ENCODE data around the gene TSKU.
"Not testable (repeated sequence)": the region's sequence is repeated elsewhere in the genome, so short reads cannot be mapped to it uniquely, and the experiment has no call there.

Gene TSKU

GRCh38 chr11:76803023-76803422, 19.9 kb downstream of the TSKU start:
- no peak for DNase-seq

GRCh38 chr11:76803811-76804600, 20.9 kb downstream of the TSKU start:
- DNase-seq: peak; percentile 64 to 67

GRCh38 chr11:76805206-76805913, 22.2 kb downstream of the TSKU start:
- DNase-seq: peak; percentile 45 to 49

DNA sequence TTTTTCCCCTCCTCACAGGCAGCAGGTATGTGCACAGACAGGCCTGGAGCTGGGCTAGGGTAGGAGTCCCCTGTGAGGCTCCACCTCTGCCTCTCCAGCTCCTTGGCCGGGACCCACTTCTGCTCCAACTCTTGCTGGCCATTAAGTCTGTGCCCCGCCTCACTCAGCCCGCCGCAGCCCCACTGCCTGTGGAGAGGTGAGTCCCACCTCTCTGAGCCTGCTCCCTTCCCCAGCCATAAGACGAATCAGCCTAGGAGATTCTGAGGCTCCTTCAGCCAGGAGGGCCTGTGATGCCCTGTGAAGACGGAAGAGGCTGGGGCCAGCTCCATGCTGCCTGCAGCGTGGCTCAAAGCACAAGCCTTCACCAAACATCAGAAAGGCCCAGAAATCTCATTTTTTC, 23.0 kb downstream of the TSKU start:
- no peak for DNase-seq

GRCh38 chr11:76806608-76807205, 23.6 kb downstream of the TSKU start:
- no peak for DNase-seq

DNA sequence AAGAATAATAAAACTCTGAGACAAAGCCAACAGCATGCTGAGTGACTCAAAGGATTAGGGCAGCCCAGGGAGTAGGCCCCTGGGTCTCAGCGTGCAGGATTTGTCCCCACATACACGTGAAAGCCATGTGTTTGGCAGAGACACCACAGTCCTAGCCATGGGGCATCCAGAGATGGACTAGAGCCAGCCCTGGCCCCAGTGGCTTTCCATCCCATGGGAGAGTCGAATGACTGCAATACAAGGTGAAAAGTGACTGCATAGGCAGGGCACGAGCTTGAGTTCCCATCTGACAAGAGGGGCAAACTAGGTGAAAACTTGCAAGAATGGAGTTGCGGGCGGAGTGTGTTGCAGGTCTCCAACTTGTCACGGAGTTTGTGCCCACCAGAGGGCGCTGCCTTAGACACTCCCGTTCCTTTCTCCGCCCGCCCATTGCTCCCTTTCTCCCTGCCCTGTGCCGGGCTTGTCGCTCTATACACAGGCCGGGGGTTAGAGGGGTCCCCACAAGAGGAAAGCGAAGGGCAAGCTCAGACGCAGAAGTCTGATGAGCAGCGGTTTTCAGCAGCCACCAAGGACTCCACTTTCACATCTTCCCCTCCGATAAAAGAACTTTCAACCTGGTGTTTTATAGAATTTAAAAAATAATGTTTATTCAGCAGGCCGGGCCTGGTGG, 24.2 kb downstream of the TSKU start:
- peak; percentile 79 to 86 for DNase-seq

DNA sequence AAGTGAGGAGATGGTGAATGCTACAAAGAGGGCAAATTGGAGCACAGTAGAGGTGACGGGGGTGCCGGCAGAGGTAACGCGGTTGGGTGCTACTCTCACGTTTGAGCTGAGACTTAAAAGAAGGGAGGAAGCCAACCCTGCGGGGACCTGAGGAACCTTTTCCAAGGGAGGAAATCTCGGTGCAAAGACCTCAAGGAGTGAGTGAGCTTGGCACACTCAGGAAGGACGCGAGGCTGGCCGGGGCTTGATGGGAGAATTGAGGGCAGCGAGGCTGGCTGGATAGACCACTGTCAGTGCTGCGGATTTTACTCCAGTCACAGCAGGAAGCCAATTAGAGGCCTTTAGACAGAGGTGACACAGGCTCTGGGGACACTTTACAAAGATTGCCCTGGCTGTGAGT, 25.0 kb downstream of the TSKU start:
- DNase-seq: no peak

- no peak for DNase-seq
Measured at GRCh38 chr11:76808996-76809395, 25.8 kb downstream of the TSKU start.

GRCh38 chr11:76810151-76810853, 27.1 kb downstream of the TSKU start:
- peak; percentile 53 to 67 for DNase-seq

DNA sequence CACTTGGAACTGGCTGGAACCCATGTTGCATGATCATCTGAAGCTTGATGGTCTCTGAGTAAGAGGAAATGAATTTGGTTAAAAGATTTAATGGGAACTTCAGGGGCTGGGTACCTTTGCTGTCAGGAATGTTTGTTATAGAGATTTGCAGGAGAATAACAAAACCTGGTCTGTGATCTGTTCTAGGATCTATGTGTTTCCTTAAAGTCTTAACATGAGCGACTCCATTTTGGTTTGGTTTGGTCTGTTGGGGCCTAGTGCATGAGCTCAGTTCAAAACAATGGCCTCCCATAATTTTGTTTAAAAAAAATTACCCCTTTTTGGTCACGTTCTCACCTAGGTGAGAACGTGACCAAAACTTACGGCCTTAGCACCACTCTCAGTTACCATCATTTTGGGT, 28.1 kb downstream of the TSKU start:
- DNase-seq: no peak

DNA sequence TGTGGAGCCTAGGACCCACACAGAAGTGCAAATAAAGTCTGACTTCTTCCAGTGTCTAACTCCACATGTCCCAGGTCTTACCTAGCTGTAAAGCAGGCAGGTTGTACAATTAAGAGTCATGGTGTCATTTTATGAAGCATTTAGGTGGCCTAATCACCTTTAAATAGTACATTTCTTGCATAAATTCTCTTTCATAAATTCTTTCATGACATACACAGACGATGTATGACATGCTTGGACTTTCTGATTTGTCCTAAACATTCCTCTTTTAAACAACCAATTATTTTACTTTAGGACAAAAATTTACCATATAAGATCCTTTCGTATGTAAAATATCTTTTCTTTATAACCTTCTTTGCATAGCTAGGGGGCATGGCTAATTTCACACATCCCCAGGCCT, 31.3 kb downstream of the TSKU start:
- DNase-seq: no peak

- not testable (repeated sequence) for DNase-seq
Measured at GRCh38 chr11:76815678-76816077, 32.5 kb downstream of the TSKU start.

GRCh38 chr11:76820184-76820566, 37.0 kb downstream of the TSKU start:
- DNase-seq: no peak

DNA sequence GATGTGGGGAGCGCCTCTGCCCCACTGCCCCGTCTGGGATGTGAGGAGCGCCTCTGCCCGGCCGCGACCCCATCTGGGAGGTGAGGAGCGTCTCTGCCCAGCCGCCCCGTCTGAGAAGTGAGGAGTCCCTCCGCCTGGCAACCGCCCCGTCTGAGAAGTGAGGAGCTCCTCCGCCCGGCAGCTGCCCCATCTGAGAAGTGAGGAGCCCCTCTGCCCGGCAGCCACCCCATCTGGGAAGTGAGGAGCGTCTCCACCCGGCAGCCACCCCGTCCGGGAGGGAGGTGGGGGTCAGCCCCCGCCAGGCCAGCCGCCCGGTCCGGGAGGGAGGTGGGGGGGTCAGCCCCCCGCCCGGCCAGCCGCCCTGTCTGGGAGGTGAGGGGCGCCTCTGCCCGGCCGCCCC, 38.2 kb downstream of the TSKU start:
- DNase-seq: not testable (repeated sequence)

- DNase-seq: no peak
Measured at GRCh38 chr11:76822406-76822805, 39.2 kb downstream of the TSKU start.

DNA sequence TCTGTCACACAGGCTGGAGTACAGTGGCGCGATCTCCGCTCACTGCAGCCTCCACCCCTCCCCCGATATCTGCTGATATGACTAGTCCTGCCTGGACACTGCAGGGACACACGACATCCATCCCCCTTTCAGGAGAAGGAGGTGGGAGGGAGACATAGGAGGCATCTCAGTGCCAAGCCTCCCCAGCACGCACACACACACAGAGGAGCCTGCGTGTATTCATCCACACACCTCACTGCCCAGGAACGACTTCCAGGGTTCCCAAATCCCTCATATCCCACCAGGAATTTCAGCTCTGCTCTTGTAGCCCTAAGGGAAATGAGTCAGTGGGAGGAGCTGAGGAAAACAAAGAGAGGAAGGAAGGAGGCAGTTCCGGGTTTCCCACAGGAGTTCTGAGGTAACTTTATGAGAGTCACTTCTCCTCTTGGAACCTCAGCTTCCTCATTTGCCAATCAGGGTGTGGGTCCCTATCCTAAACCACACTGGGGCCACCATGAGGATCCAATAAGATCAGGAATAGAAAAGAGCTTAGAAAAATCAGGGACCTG, 40.4 kb downstream of the TSKU start:
- no peak for DNase-seq

DNA sequence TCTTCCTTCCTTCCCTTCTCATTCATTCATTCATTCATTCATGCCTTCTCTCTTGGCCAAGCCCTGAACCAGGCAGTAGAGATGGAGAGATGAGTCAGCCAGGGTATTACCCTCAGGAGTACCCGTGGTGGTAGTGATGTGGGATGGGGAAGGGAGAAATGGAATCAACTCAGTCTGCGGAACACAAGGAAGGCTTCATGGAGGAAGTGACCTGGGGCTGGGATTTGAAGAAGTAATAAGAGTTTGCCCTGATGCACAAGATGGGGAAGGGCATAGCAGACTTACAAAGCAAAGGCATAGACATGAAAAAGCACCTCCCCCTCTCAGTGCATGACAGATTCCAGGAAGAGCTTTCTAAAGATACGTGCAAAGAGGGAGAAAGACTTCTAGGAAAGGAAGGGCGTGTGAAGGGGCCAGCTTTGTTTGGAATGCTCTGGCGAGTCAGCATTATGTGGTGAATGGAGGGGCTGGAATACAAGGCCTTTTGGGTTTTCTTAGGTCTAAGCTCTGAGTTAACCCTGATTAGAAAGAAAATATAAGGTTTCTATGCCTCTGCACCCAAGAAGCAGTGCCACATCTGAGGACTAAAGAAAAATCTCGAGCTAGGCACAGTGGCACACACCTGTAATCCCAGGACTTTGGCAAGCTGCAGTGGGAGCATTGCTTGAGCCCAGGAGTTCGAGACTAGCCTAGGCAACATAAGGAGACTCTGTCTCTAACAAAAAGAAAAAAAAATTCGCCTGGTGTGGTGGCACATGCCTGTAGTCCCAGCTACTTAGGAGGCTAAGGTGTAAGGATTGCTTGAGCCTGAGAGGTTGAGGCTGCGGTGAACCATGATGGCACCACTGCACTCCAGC, 41.2 kb downstream of the TSKU start:
- no peak for DNase-seq

DNA sequence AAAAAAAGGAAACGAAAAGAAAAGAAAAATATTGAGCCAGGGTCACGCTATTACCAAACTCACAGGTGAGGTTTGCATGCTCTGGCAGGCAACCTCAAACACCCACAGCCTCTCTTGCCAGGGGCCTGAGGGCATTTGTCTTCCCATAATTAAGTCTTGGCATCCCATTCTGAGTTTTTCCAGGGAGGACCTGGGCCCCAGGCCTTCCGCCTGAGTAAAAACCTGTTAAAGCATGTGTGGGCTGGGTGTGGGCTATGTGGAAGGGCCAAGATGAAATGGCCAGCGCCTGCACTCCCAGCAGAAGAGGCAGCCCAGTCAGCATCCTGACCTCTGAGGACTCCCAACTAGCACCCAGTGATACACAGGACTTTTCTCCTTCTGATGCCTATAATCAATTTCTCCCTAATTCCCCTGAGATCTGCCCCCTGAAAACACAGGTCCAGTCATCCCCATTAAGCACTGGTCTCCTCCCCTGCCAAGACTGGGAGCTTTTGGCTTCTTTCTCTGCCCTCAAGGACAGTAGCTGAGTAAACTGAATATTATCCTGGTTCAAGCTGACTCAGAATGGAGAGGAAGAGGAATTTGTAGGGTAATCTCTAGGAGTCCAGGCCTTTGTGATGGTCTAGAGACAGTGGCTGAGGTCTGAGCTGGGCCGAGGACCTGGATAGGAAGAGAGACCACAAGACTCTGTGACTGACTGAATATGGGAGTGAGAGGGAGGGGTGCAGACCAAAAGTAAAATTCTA, 42.0 kb downstream of the TSKU start:
- DNase-seq: no peak

DNA sequence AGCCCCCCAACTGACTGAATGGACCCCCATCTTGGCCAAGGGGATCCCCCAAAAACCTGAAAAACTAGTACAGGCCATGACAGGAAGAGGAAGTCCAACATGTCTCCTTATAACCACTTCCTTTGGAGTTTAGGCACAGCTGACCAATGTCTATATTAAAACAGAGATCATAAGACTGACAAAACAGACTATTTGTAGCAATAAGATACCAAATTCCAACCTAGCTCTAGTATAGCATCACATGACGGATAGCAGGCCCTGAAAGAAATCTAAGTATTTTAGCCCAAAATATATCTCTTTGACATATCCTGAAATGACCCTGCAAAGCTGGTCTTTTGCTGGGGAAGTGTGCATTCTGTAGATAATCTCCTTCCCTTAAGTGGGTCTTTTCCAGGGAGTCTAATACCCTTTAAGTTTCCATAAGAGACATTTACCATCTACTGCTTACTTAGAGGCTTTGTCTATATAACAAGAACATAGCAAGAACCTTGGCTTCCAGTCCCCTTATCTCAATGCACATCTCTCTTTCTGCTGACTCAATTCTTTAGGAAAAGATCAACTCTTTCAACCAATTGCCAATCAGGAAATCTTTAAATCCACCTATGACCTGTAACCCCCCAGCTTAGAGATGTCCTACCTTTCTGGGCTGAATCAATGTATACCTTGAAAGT, 42.7 kb downstream of the TSKU start:
- DNase-seq: no peak

DNA sequence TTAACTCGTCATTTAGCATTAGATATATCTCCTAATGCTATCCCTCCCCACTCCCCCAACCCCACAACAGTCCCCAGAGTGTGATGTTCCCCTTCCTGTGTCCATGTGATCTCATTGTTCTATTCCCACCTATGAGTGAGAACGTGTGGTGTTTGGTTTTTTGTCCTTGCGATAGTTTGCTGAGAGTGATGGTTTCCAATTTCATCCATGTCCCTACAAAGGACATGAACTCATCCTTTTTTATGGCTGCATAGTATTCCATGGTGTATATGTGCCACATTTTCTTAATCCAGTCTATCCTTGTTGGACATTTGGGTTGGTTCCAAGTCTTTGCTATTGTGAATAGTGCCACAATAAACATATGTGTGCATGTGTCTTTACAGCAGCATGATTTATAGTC, 43.4 kb downstream of the TSKU start:
- DNase-seq: not testable (repeated sequence)
